Measurements from ENCODE around the gene MILR1.

- TF ChIP-seq CTCF (IDR thresholded peaks at IDR 0.05) (no peak), POLR2A (IDR thresholded peaks at IDR 0.05) (no peak)
Measured at GRCh38 chr17:64458756-64459155, 9.8 kb downstream of the MILR1 start.
